Gastrocnemius medialis (tissue), 4 donors: ENCODE measurements around the gene FRMD4B. TPM values are rescaled to one million over a fixed set of nuclear protein-coding genes. Genes with fewer than 3 reads are reported as not detected.
A peak's percentile ranks its signal among the peaks of the same experiment; 100 is the strongest.

ENCODE experiments used
- ATAC-seq, 2 donors: fragments of 150-250 bp; one replicate each; pipeline ENCODE4 v1.9.1; 2016
- DNase-seq, 2 donors: peaks; one replicate each; pipeline ENCODE4 v3.0.0-alpha.2; 2019
- H3K27ac ChIP-seq, 4 donors: fragments of 200-600 bp; sonication (generic); 1 replicate in 1 of 4; 2 replicates in 3 of 4; pipeline ENCODE4 v1.5.1; 2016 to 2018; ENCODE audit warnings: mild to moderate bottlenecking in 2 of 4, moderate library complexity in 1 of 4
- H3K27me3 ChIP-seq, 3 donors: fragments of 200-600 bp; sonication (generic) in 2 of 3; 1 replicate in 1 of 3; 2 replicates in 2 of 3; pipeline versions ENCODE4 v1.5.1 to v1.6.0; 2016 to 2019; ENCODE audit warnings: mild to moderate bottlenecking in 1 of 3, moderate library complexity in 1 of 3
- H3K36me3 ChIP-seq, 2 donors: fragments of 200-600 bp; sonication (generic) in 1 of 2; one replicate each; pipeline ENCODE4 v1.5.1; 2017 to 2018
- H3K4me1 ChIP-seq, 2 donors: fragments of 200-600 bp; sonication (generic) in 1 of 2; one replicate each; pipeline ENCODE4 v1.5.1; 2016 to 2017; ENCODE audit warnings: mild to moderate bottlenecking in 2 of 2
- H3K4me3 ChIP-seq, 4 donors: fragments of 200-600 bp; sonication (generic) in 3 of 4; 1 replicate in 1 of 4; 2 replicates in 3 of 4; pipeline ENCODE4 v1.5.1; 2016 to 2019; ENCODE audit warnings: mild to moderate bottlenecking in 2 of 4
- H3K9me3 ChIP-seq, 3 donors: fragments of 200-600 bp; sonication (generic) in 2 of 3; 1 replicate in 1 of 3; 2 replicates in 2 of 3; pipeline ENCODE4 v1.5.1; 2016 to 2019
- CTCF ChIP-seq, 5 experiments: fragments of 450-650 bp in 3 of 5; fragments of 200-600 bp in 2 of 5; sonication (generic) in 2 of 5; IDR thresholded peaks in 4 of 5; conservative IDR thresholded peaks in 1 of 5; 1 replicate in 4 of 5; 2 replicates in 1 of 5; pipeline ENCODE4 v1.5.1; 2016 to 2019; ENCODE audit warnings: antibody characterized with exemption in 5 of 5, mild to moderate bottlenecking in 3 of 5, moderate library complexity in 3 of 5
- POLR2A ChIP-seq, 2 donors: fragments of 450-650 bp; IDR thresholded peaks; one replicate each; pipeline ENCODE4 v1.6.1; 2017; ENCODE audit warnings: antibody characterized with exemption in 2 of 2, mild to moderate bottlenecking in 2 of 2, moderate library complexity in 2 of 2
- in situ Hi-C, 4 donors: fragments of 200-750 bp; cut with MboI; loops; one replicate each; pipeline versions ENCODE4 v1.15.0 to v1.8.0; 2017; ENCODE audit warnings: low sequenced_read_pairs in 4 of 4
- intact Hi-C: fragments of 100-400 bp; cut with DNase I; formaldehyde crosslinking; loops from one replicate; pipeline ENCODE4 v1.15.1; 2023; ENCODE audit warnings: low total_unique reads
- total RNA-seq, 4 donors: library from RNA; depleted of rRNA; stranded (reverse); fragments of >200 nt; gene quantifications; one replicate each; pipeline versions ENCODE4 v1.1.0 to v1.2.3, GENCODE V29; 2016

Gene FRMD4B
- total RNA-seq, 4 donors from 2014 or later = 0.29 to 3.6 (median 1.7) TPM

GRCh38 chr3:69370156-69370883, 15.6 kb downstream of the FRMD4B start:
- ATAC-seq = peak in 1 of 2 donors; percentile 36
- DNase-seq = peak; percentile 35 to 54
- Histone ChIP-seq H3K36me3 (no peaks in the 10 kb centered on the region), H3K9me3 (no peaks in the 10 kb centered on the region), H3K27me3 (no peaks in the 10 kb centered on the region), H3K27ac (no peak overlapping the region), H3K4me3 (no peak overlapping the region), H3K4me1 (no peaks in the 10 kb centered on the region)
- in situ Hi-C loops = no loop called here
- intact Hi-C loops = no loop called here
- TF ChIP-seq CTCF (IDR thresholded peaks at IDR 0.05 in 4 of 5, conservative IDR thresholded peaks at IDR 0.05 in 1 of 5) (no peak), POLR2A (IDR thresholded peaks at IDR 0.05) (no peak)

- Histone ChIP-seq H3K9me3 (no peaks in the 10 kb centered on the region), H3K4me3 (no peak overlapping the region), H3K36me3 (no peaks in the 10 kb centered on the region), H3K27me3 (no peaks in the 10 kb centered on the region), H3K4me1 (no peaks in the 10 kb centered on the region), H3K27ac (no peak overlapping the region)
- no peak for DNase-seq
- in situ Hi-C loops (no loop called here), intact Hi-C loops (no loop called here)
- no peak for TF ChIP-seq POLR2A (IDR thresholded peaks at IDR 0.05)
- no peak for TF ChIP-seq CTCF (IDR thresholded peaks at IDR 0.05 in 4 of 5, conservative IDR thresholded peaks at IDR 0.05 in 1 of 5)
- peak in 1 of 2 donors; percentile 33 for ATAC-seq
Observed at GRCh38 chr3:69368129-69368741, 17.7 kb downstream of the FRMD4B start.

- Histone ChIP-seq H3K27ac (no peak overlapping the region), H3K4me1 (no peaks in the 10 kb centered on the region)
Observed at GRCh38 chr3:69367586-69367985, 18.3 kb downstream of the FRMD4B start.

GRCh38 chr3:69364354-69364753, 21.5 kb downstream of the FRMD4B start:
- Histone ChIP-seq H3K36me3 (no peaks in the 10 kb centered on the region), H3K27ac (no peak overlapping the region), H3K4me1 (no peaks in the 10 kb centered on the region), H3K27me3 (no peaks in the 10 kb centered on the region), H3K9me3 (no peaks in the 10 kb centered on the region), H3K4me3 (no peak overlapping the region)
- in situ Hi-C loops (no loop called here), intact Hi-C loops (no loop called here)
- DNase-seq (no peak), ATAC-seq (no peak)
- TF ChIP-seq CTCF (IDR thresholded peaks at IDR 0.05 in 4 of 5, conservative IDR thresholded peaks at IDR 0.05 in 1 of 5) (no peak), POLR2A (IDR thresholded peaks at IDR 0.05) (no peak)

More at GRCh38 chr3:69367586-69367985, 18.3 kb downstream of the FRMD4B start:
- no peak for ATAC-seq
- in situ Hi-C loops = no loop called here
- H3K9me3 ChIP-seq = no peaks in the 10 kb centered on the region
- no peak for DNase-seq
- H3K4me3 ChIP-seq = no peak overlapping the region
- H3K27me3 ChIP-seq = no peaks in the 10 kb centered on the region
- no peaks in the 10 kb centered on the region for H3K36me3 ChIP-seq
- intact Hi-C loops = no loop called here
- TF ChIP-seq POLR2A (IDR thresholded peaks at IDR 0.05) (no peak), CTCF (IDR thresholded peaks at IDR 0.05 in 4 of 5, conservative IDR thresholded peaks at IDR 0.05 in 1 of 5) (no peak)
